Right renal cortex interstitium (tissue), 3 donors: ENCODE measurements around the gene ITPR1. TPM values are rescaled to one million over a fixed set of nuclear protein-coding genes. Genes with fewer than 3 reads are reported as not detected.

Source experiments
- DNase-seq, 3 donors: peaks; one replicate each; pipeline ENCODE4 v3.0.0-alpha.2; 2013; ENCODE audit warnings: low read depth in 3 of 3, low spot score in 2 of 3
- polyA plus RNA-seq, 3 donors: library from polyadenylated mRNA; unstranded; fragments of 120-200 nt; gene quantifications; one replicate each; pipeline ENCODE4 v1.2.1, GENCODE V29; 2013; ENCODE audit not compliant: insufficient read length in 3 of 3

ITPR1 gene
- polyA plus RNA-seq, 3 donors = 53.7 to 55.5 (median 53.7) TPM

- no peak for DNase-seq
Observed at GRCh38 chr3:4564928-4565586, 71.9 kb downstream of the ITPR1 start.

- no peak for DNase-seq
Observed at GRCh38 chr3:4565809-4566501, 72.8 kb downstream of the ITPR1 start.

GRCh38 chr3:4568841-4569240 is 75.7 kb downstream of the ITPR1 start:
- DNase-seq = no peak

GRCh38 chr3:4570840-4571621 is 77.9 kb downstream of the ITPR1 start:
- DNase-seq = no peak

GRCh38 chr3:4571690-4572334 is 78.7 kb downstream of the ITPR1 start:
- DNase-seq = no peak

- no peak for DNase-seq
Observed at GRCh38 chr3:4573153-4573552, 80.0 kb downstream of the ITPR1 start.

- no peak for DNase-seq
Observed at GRCh38 chr3:4574426-4574965, 81.3 kb downstream of the ITPR1 start.

- DNase-seq = no peak
Observed at GRCh38 chr3:4575381-4575780, 82.2 kb downstream of the ITPR1 start.

GRCh38 chr3:4577721-4578120 is 84.6 kb downstream of the ITPR1 start:
- no peak for DNase-seq

- DNase-seq = no peak
Observed at GRCh38 chr3:4580346-4581123, 87.4 kb downstream of the ITPR1 start.

- no peak for DNase-seq
Observed at GRCh38 chr3:4581124-4581424, 87.9 kb downstream of the ITPR1 start.

GRCh38 chr3:4581498-4581897 is 88.3 kb downstream of the ITPR1 start:
- DNase-seq = no peak

GRCh38 chr3:4581920-4582611 is 88.9 kb downstream of the ITPR1 start:
- DNase-seq = no peak

GRCh38 chr3:4582624-4583023 is 89.5 kb downstream of the ITPR1 start:
- DNase-seq = no peak

- DNase-seq = no peak
Observed at GRCh38 chr3:4583416-4583815, 90.3 kb downstream of the ITPR1 start.

- DNase-seq = no peak
Observed at GRCh38 chr3:4584456-4585249, 91.5 kb downstream of the ITPR1 start.

GRCh38 chr3:4586381-4586780 is 93.2 kb downstream of the ITPR1 start:
- DNase-seq = no peak

- no peak for DNase-seq
Observed at GRCh38 chr3:4587061-4587837, 94.1 kb downstream of the ITPR1 start.
